GM18520 (cell line): ENCODE measurements around the gene IL22RA2.
A peak's percentile ranks its signal among the peaks of the same experiment; 100 is the strongest.
"Not testable (repeated sequence)": the region's sequence is repeated elsewhere in the genome, so short reads cannot be mapped to it uniquely, and the experiment has no call there.

Experiments
- ATAC-seq: cut with Tn5 transposase; IDR thresholded peaks from one replicate; pipeline ENCODE4 v1.9.1; 2021; ENCODE audit not compliant: unreplicated experiment

IL22RA2 gene

DNA sequence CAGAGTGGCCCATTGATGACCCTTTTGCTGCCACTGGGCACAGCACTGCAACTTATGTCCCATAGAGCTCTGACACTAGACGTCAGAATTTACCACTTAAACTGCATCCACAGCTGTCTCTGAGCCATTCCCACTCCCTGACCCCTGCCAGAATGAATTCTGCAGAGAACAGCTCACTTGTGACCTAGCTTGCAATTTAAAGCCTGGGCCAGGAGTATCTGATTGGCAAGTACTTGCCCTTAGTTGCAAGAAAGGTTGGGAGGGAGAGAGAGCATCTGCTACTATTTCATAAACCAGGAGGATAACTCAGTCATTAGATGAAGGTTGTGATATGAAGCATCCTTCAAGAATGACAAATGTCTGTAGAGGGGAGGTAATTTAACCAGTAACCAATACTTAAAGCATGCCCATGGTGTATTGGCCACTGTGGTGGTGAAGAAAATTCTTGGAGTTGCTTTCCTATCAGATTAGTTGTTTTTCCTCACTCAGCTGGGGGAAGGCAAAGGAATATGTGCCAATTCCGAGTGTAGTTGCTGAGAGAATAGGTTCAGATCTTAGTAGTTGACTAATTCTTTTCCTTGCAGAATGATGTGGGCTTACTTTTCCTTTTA lies 46.5 kb downstream of the IL22RA2 start:
- ATAC-seq = no peak

DNA sequence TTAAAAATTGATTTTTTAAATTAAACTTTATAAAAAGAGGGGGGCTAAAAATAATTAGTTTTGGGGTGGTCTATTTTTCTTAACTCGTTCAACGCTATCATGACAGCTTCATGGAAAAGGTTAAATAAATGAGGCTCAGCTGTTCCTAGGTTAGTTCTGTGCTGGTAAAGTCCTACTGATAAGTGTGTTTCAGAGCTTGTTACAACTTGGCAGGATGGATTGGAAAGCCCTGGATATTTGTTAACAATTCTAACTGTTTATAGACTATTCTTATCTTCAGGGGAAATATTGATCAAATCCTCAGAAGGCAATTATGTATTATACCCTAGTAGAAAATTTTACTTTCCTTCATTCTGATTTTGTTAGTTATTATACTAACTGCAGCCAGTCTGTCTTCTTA lies 50.4 kb downstream of the IL22RA2 start:
- no peak for ATAC-seq

DNA sequence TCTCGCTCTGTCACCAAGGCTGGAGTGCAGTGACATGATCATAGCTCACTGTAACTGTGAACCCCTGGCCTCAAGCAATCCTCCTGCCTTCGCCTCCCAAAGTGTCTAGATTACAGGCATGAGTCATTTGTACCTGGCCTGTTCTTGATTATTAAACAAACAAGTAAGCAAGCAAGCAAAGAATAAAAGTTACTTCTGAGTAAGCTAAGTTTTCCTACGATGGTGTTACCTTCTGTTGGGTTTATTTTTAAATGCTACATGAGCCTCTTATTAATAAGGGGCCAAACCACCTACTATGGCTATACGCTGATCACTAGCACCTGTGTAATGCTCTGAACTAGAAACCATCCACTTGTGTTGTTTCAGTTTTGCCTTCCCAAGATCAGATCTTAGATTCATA lies 50.8 kb downstream of the IL22RA2 start:
- ATAC-seq = no peak

DNA sequence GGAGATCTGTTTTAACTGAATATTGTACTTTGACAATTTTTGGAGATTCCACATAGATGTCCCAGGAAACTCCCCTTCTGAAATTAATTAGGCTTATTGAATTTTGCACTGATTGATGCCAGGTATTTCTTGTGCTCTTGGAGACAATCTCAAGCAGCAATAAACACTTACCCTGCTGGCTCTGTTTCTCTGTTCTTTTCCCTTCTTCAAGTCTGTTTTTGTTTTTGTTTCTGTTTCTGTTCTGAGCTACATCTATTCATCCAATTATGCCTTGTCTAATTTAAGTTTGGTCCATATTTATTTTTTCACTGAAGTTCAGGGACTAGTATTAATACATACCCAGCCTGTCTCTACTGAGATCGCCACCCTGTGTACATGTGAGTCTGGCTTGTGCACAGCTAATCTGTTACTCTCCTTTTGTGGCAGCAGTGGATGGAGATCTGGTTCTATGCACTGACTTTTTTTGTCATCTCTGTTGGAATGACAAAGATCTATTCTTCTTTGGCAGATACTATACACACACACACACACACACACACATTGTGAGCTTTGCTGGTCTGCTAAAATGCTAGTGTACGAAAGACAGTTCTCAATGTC lies 51.9 kb downstream of the IL22RA2 start:
- no peak for ATAC-seq

DNA sequence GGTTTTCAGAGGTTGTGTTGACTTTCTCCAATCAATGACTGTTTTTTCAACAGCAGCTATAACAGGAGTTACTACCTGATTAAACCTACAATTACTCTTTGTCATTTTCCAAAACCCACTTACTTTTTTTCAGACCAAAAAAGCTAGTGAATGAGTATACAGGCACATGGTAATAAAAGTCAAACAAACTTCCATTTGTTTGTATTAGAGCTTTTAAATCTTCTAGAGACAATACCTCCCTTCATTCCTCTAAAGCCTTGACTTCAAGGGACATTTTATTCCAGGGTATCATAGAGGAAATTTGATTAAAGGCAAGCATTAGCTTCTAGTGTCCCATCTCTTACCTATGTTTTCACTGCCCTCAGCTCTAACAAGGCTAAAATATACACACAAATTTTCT lies 52.7 kb downstream of the IL22RA2 start:
- ATAC-seq = no peak

DNA sequence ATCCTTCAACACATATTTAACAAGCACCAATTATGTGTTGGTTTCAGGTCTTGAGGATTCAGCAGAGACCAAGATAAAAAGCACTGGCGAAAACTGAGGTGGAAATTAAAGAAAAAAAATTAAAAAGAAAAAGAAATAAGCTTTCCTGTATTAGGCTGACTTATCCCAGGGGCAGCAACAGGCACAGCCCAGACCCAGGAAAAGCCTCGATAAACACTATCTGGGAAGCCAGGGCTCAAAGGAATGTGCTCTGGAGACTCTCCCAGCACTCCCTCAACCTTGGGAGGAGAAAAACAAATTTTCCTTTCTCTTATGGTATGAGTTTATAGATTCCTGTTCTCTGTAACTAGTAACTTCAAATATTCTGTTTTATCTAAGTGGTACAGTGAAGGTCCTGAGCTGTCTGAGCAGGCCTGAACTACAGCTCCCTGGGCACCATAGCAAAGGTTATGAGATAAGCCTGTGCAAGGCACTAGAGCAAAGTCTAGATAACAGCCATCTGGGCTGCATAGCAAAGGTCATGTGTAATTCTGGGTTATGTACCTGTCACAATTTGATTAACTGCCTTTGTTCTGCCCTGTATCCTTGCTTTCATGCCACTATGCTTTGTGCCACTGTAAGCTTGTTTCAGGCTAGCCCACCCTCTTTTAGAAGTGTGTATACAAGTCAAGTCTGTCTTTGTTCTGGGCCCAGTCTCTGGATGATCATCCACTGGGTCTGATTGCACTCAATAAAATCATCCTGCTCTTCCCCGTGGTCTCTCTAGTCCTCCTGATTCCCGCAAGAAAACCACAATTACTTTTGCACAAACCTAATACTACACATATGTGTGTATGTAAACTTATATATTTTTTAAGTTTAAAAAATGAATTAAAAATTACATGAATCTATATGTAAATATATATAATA lies 54.0 kb downstream of the IL22RA2 start:
- ATAC-seq = no peak

DNA sequence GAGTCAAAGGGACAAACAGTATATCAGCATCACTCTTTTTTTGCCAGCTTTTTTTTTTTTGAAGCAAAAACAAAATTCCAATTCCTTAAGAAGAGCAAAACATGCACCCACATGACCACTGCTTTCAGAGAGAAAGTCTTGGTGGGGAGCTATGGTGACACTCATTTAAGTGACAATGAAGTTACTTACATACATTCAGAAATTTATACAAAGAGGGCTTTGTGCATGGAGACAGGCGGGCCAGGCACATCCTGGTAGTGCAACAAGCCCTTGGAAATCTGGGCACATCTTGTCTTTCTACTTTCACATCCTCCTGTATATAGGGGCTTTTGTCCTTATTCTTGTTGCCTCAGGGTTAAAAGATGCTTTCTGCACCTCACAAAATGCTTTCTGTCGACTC lies 55.9 kb downstream of the IL22RA2 start:
- ATAC-seq = no peak

DNA sequence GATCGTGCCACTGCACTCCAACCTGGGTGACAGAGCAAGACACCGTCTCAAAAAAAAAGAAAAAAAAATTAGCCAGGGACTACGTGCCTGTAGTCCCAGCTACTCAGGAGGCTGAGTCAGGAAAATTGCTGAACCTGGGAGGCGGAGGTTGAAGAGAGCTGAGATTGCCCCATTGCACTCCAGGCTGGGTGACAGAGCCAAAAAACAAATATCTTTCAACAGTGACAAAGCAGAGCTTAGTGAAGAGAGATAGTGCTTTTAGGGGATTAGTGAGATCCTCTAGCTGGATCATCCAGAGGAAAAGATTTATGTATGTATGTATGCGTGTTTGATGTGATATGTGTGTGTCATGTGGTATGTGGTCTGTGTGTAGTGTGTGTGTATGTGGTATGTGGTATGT lies 56.6 kb downstream of the IL22RA2 start:
- ATAC-seq = no peak

DNA sequence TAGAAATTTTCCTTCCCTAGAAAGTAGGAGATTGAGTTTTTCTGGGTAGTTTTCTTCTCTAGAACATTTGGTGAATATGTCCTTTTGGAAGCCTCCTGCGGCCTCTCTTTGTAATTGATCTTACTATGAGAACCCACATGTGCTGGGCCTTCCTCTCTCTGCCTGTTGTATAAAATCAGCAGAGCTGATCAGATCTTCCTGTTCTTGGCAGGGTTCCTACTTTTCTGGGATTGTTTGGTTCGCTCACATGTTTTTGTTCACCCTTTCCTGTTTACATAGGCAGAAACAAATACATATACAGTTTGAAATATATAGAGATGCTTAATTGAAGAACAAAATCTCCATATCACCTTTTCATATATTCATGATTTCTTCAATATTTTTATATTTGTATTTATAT lies 57.8 kb downstream of the IL22RA2 start:
- no peak for ATAC-seq

DNA sequence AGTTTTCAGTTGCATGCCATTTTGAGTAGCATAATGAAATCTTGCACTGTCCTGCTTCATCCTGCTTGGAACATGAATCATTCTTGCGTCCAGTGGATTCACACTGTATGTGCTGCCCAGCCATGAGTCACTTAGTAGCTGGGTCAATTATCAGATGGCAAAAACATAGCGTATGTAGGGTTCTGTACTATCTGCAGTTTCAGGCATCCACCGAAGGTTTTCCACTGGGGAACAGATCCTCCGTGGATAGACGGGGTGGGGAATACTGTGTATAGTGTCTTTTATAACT lies 61.4 kb downstream of the IL22RA2 start:
- ATAC-seq = no peak

DNA sequence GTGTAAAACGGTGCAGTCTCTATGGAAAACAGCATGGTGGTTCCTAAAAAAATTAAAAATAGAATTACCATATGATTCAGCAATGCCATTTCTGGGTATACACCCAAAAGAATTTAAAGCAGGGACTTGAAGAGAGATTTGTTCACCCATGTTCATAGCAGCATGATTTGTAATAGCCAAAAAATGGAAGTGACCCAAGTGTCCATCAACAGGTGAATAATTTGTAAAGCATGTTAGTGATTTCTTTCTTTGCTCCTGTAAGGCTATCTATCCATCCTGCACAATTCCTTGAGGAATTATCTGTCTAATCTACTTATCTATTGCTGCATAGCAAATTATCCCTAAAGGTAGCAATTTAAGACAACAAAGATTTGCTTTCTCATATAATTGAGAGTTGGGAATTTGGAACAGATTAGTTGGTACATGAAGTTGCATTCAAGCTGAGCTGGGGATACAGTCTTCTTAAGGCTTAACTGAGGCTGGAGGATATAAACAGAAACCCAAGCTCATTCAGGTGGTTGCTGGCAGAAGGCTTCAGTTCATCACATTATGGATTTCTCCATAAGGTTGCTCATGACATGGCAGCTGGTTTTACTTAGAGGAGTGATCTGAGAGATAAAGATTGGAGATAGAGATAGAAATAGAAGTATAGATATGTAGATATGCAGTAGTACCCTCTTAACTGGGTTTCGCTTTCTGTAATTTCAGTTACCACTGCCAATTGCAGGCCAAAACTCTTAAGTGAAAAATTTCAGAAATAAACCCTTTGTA lies 62.0 kb downstream of the IL22RA2 start:
- no peak for ATAC-seq

DNA sequence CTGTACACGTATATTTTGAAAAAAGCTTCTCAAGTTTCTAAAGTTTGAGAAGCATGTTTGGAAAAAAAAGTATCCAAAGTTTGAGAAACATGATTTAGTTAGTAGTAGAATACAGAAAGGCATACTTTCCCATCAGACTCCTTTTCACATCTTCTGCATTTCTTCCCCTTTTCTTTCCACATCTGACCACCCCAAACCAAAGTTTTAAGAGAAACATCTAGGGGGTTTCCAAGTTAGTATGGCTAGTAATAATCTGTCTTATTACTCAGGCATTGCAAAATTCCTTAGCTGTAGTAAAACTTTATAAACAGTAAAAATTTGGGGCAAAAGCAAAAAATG lies 65.7 kb downstream of the IL22RA2 start:
- no peak for ATAC-seq

DNA sequence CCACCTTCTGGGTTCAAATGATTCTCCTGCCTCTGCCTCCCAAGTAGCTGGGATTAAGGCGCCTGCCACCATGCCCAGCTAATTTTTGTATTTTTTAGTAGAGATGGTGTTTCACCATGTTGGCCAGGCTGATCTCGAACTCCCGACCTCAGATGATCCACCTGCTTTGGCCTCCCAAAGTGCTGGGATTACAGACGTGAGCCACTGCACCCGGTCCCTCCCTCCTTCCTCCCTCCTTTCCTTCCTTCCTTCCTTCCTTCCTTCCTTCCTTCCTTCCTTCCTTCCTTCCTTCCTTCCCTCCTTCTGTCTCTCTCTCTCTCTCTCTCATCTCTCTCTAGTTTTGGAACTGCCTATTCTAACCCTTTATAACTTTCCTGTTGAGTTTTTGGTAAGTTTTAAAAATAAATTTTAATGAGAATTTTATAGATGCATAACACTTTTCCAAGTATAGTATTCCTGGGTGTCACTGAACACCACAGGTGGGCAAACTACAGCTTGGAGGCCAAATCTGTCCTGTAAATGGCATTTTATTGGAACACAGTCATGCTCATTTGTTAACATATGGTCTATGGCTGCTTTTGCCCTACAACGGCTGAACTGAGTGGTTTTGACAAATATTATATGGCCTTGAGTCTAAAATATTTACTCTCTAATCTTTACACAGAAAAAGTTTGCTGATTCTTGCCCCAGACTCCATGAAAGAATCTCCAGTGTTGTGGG lies 66.2 kb downstream of the IL22RA2 start:
- not testable (repeated sequence) for ATAC-seq

DNA sequence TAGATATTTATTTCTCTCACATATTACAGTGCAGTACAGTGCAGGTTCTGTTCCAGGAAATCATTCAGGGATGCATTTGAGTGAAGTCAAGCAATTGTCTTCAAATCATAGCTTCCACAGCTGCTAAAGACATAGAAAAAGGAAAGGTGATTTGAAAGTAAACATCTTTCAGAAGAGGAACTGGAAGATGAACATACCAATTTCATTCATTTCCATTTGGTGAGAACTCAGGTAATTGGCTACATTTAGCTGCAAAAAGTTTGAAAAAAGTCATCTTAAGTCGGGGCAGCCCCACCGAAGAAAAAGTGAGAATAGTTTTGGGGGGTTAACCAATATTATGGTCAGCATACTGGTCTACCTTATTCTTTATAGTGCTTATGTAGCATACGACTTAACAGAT lies 67.3 kb downstream of the IL22RA2 start:
- no peak for ATAC-seq

DNA sequence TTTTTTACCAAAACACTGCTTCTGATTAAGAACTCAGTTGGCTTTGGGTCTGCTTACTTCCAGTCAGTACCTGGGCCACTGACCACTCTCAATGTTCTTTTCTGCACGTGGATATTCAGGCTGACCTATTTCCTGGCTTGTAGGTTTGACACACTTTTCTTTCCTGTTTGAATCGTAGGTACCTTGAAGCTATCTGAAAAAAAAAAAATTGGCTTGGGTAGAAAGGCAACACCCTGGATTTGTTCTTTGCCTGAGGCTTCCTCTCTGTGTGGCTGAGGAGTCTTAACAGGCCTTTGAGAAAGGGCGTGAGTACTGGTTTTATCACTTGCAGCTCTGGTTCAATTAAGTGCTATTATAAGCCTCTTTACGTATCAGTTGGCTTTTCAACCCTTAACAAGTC lies 68.1 kb downstream of the IL22RA2 start:
- no peak for ATAC-seq

DNA sequence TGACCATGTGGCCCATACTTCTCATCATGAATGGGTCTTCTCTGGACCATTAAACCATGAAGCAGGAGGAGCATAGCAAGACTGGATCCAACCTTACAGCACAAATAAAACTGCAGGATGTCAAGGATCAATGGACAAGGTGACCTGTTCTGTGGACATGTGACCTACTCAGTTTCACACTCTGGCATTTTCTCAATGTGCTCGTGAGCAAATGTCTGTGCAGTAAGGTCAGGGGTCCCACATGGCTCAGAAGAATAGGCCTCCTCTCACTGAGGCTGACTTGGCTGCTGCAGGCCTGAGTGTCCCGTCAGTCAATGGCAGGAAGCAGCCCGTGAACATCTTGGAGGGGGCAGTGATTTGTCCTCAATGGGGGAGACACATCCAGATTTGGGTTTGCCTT lies 68.5 kb downstream of the IL22RA2 start:
- no peak for ATAC-seq

DNA sequence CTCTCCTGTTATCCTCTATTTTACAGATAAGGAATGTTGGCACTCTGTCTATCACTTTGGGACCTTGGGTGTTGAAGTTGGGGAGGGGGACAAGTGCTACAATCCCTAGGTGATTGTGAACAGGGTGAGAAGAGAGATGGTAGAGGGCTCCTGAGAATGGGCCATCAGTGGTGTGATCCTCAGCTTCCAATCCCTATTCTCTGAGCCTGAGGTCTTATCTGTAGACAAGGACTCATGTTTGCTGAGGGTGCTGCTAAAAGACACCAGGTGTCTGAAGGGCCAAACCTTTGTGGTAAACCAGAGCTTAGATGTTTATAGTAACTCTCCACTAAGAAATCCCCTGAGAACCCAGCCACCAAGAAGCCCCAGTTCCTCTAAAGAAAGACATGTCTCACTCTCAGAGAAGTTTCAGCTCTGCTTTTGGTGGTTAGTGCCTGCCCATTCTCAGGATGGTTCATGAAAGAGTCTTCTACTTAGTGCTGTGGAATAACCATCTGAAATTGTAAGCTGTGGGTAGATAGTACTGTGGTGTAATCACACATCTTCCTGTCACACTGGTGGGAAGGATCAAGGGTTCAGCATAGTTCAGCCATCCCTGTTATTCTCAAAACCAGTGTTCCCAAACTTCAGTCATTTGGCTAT lies 70.5 kb downstream of the IL22RA2 start:
- ATAC-seq = peak; percentile 93

DNA sequence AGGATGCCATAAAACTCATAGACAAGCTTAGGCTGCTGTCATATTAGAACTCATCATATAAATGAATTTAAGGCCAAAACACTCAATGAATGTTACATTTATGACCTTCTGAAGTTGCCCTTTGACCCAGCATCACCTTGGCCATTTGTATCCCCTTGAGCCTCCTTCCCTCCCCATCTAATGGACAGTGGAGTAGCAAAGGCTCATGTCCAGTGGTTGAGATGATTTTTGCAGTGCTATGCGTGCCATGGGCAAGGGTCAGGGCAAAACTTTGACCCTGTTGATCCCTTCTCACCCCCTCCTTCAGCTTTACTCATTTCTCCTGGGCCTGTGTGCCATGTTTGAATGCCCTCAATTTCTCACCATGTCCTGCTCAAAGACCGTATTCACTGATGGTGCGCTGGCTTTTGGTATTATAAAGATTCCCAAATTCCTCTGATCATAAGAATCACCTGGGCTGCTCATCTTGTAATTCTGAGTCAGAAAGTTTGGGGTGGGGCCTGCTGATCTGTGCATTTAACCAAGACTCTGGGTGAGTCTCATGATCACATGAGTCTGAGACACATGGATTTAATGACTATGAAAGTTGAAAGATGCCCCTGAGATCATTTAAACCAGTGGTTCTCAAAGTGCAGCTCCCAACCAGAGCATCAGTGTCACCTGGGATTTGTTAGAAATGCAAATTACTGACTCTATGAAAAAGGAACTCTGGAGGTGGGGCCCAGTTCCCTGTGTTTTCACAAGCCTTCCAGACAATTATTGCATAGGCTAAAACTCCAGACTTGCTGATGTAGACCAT lies 71.2 kb downstream of the IL22RA2 start:
- ATAC-seq = no peak

DNA sequence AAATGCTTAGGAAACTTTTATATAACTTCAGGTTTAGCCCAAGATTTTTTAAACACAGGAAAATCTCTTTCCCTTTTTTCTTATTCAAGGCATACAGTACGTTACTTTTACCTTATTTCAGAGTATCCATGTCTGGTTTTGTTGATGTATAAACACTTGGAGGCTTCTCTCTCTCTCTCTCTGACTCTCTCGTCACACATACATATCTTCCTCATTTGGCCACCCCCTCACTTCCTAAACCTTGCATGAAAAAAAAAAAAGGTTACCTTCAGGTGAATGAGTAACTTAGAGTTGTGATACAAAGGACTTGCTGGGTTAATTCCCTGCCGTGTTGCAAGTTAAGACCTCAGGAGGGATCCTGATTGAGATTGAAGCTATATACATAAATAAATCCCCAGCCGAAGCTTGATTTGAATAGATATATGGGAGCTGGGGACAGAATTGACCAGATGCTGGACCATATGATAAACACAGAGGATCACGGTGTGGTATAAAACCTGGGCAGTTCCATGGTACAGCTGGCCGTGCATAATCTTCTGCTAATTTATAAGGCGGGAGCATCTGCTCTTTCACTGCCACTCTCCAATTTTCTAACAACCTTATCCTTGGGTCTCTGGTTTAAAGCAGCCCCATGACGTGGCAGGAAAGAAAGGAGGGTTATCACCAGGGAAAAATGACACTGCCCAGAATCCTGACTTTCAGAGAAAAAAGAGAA lies 73.6 kb downstream of the IL22RA2 start:
- no peak for ATAC-seq
